ENCODE results near the gene BICRA.

BICRA gene

GRCh38 chr19:47679922-47680857 is 71.3 kb downstream of the BICRA start:
- Histone ChIP-seq H3K27me3 (replicated peaks; ENCODE audit: control insufficient read depth, insufficient read depth, low read length) (no peaks in the 10 kb centered on the region), H3K4me3 (replicated peaks; ENCODE audit: low read depth, low read length) (no peak overlapping the region), H3K36me3 (ENCODE audit: control insufficient read depth, insufficient read depth, low read length) (peaks cover 11% of the 10 kb centered on the region)
- DNase-seq (ENCODE audit: extremely low read depth, insufficient read length): no peak
- no peak for TF ChIP-seq CTCF (IDR thresholded peaks at IDR 0.05; ENCODE audit: insufficient read depth, low read length, poor library complexity, severe bottlenecking)

GRCh38 chr19:47680858-47681332 is 72.0 kb downstream of the BICRA start:
- Histone ChIP-seq H3K27me3 (replicated peaks; ENCODE audit: control insufficient read depth, insufficient read depth, low read length) (no peaks in the 10 kb centered on the region), H3K4me3 (replicated peaks; ENCODE audit: low read depth, low read length) (no peak overlapping the region), H3K36me3 (ENCODE audit: control insufficient read depth, insufficient read depth, low read length) (peaks cover 11% of the 10 kb centered on the region)
- TF ChIP-seq CTCF (IDR thresholded peaks at IDR 0.05; ENCODE audit: insufficient read depth, low read length, poor library complexity, severe bottlenecking): no peak
- no peak for DNase-seq (ENCODE audit: extremely low read depth, insufficient read length)

GRCh38 chr19:47681388-47681787 is 72.5 kb downstream of the BICRA start:
- Histone ChIP-seq H3K36me3 (ENCODE audit: control insufficient read depth, insufficient read depth, low read length) (peaks cover 10% of the 10 kb centered on the region), H3K4me3 (replicated peaks; ENCODE audit: low read depth, low read length) (no peak overlapping the region), H3K27me3 (replicated peaks; ENCODE audit: control insufficient read depth, insufficient read depth, low read length) (no peaks in the 10 kb centered on the region)
- no peak for DNase-seq (ENCODE audit: extremely low read depth, insufficient read length)
- no peak for TF ChIP-seq CTCF (IDR thresholded peaks at IDR 0.05; ENCODE audit: insufficient read depth, low read length, poor library complexity, severe bottlenecking)

- TF ChIP-seq CTCF (IDR thresholded peaks at IDR 0.05; ENCODE audit: insufficient read depth, low read length, poor library complexity, severe bottlenecking): no peak
- DNase-seq (ENCODE audit: extremely low read depth, insufficient read length): no peak
- H3K36me3 ChIP-seq (ENCODE audit: control insufficient read depth, insufficient read depth, low read length): peaks cover 8% of the 10 kb centered on the region
- no peaks in the 10 kb centered on the region for H3K27me3 ChIP-seq (replicated peaks; ENCODE audit: control insufficient read depth, insufficient read depth, low read length)
- H3K4me3 ChIP-seq (replicated peaks; ENCODE audit: low read depth, low read length): no peak overlapping the region
Measured at GRCh38 chr19:47681936-47682335, 73.0 kb downstream of the BICRA start.

- H3K27me3 ChIP-seq (replicated peaks; ENCODE audit: control insufficient read depth, insufficient read depth, low read length): no peaks in the 10 kb centered on the region
- no peak for TF ChIP-seq CTCF (IDR thresholded peaks at IDR 0.05; ENCODE audit: insufficient read depth, low read length, poor library complexity, severe bottlenecking)
- H3K4me3 ChIP-seq (replicated peaks; ENCODE audit: low read depth, low read length): no peak overlapping the region
- H3K36me3 ChIP-seq (ENCODE audit: control insufficient read depth, insufficient read depth, low read length): peaks cover 7% of the 10 kb centered on the region
- no peak for DNase-seq (ENCODE audit: extremely low read depth, insufficient read length)
Measured at GRCh38 chr19:47682939-47683338, 74.0 kb downstream of the BICRA start.
